WTC11 (cell line): ENCODE results near the gene SART1. TPM values are rescaled to one million over a fixed set of nuclear protein-coding genes. Genes with fewer than 3 reads are reported as not detected.

Experiments
- ATAC-seq: fragments of 200-7000 bp; cut with Tn5 transposase; 2 replicates; pipeline ENCODE4 v1.10.0; 2021; ENCODE audit warnings: mild to moderate bottlenecking, moderate library complexity
- CTCF ChIA-PET: fragments of 300-600 bp; sonication (Branson Sonifier 250); formaldehyde crosslinking; loops from one replicate; lab custom pipeline; 2021; ENCODE audit warnings: antibody characterized with exemption; lab: Charles Lee
- POLR2A ChIA-PET: fragments of 350-600 bp; sonication (Branson Sonifier 250); formaldehyde crosslinking; loops from one replicate; lab custom pipeline; 2021; ENCODE audit warnings: antibody characterized with exemption; lab: Charles Lee
- DNase-seq: peaks from one replicate; pipeline ENCODE4 v3.0.0; 2021; ENCODE audit warnings: low spot score
- H3K27ac Mint-ChIP-seq: 2 replicates; pipeline ENCODE4 v1.8.0; 2021; ENCODE audit warnings: mixed read lengths
- H3K27me3 Mint-ChIP-seq: 2 replicates; pipeline ENCODE4 v1.8.0; 2021; ENCODE audit warnings: low read depth, mild to moderate bottlenecking, moderate library complexity, mixed read lengths
- H3K36me3 Mint-ChIP-seq: 2 replicates; pipeline ENCODE4 v1.8.0; 2021; ENCODE audit warnings: mixed read lengths
- H3K4me1 Mint-ChIP-seq: 2 replicates; pipeline ENCODE4 v1.8.0; 2022; ENCODE audit warnings: mixed read lengths
- H3K4me3 Mint-ChIP-seq: 2 replicates; pipeline ENCODE4 v1.8.0; 2021; ENCODE audit warnings: mild to moderate bottlenecking, moderate library complexity, mixed read lengths
- H3K9me3 Mint-ChIP-seq: 2 replicates; pipeline ENCODE4 v1.8.0; 2021; ENCODE audit warnings: mixed read lengths
- CBFB ChIP-seq: sonication (generic); formaldehyde crosslinking; IDR thresholded peaks from 2 replicates; pipeline ENCODE4 v1.8.1; 2022; ENCODE audit warnings: mild to moderate bottlenecking, low read depth, missing genetic modification reagents
- E2F1 ChIP-seq: sonication (generic); formaldehyde crosslinking; IDR thresholded peaks from 2 replicates; pipeline ENCODE4 v1.8.0; 2022; ENCODE audit warnings: mild to moderate bottlenecking, missing genetic modification reagents
- E2F5 ChIP-seq: sonication (generic); formaldehyde crosslinking; IDR thresholded peaks from 2 replicates; pipeline ENCODE4 v1.8.1; 2022; ENCODE audit warnings: mild to moderate bottlenecking, moderate library complexity, missing genetic modification reagents
- ESRRA ChIP-seq: sonication (generic); formaldehyde crosslinking; IDR thresholded peaks from 2 replicates; pipeline ENCODE4 v1.8.1; 2022; ENCODE audit warnings: mild to moderate bottlenecking, missing genetic modification reagents, borderline replicate concordance
- FOXJ3 ChIP-seq: sonication (generic); formaldehyde crosslinking; IDR thresholded peaks from 2 replicates; pipeline ENCODE4 v1.9.0; 2021; ENCODE audit warnings: missing genetic modification reagents, mild to moderate bottlenecking, borderline replicate concordance
- GABPB1 ChIP-seq: sonication (generic); formaldehyde crosslinking; IDR thresholded peaks from 2 replicates; pipeline ENCODE4 v1.8.1; 2023; ENCODE audit warnings: mild to moderate bottlenecking, missing genetic modification reagents
- STAT6 ChIP-seq: sonication (generic); formaldehyde crosslinking; conservative IDR thresholded peaks from 2 replicates; pipeline ENCODE4 v1.8.1; 2023; ENCODE audit warnings: mild to moderate bottlenecking, low read depth, missing genetic modification reagents, moderate library complexity
- ZNF121 ChIP-seq: sonication (generic); formaldehyde crosslinking; IDR thresholded peaks from 2 replicates; pipeline ENCODE4 v1.8.0; 2023; ENCODE audit warnings: missing genetic modification reagents
- ZNF396 ChIP-seq: fragments of 250-450 bp; sonication (Bioruptor Pico); IDR thresholded peaks from 2 replicates; pipeline ENCODE4 v1.8.0; 2021; ENCODE audit warnings: mild to moderate bottlenecking, moderate library complexity, borderline replicate concordance
- total RNA-seq: library from RNA; stranded (reverse); gene quantifications from 3 replicates; pipeline ENCODE4 v1.2.3, GENCODE V29; 2021
- TF ChIP-seq, protein P1 (sequence below): sonication (generic); formaldehyde crosslinking; IDR thresholded peaks from 2 replicates; pipeline ENCODE4 v1.8.1; 2023; ENCODE audit warnings: mild to moderate bottlenecking, missing genetic modification reagents, borderline replicate concordance
- TF ChIP-seq, protein P2 (sequence below): sonication (generic); formaldehyde crosslinking; IDR thresholded peaks from 2 replicates; pipeline ENCODE4 v1.8.0; 2023; ENCODE audit warnings: missing genetic modification reagents, mild to moderate bottlenecking, borderline replicate concordance

Gene SART1
- total RNA-seq, 1 experiment from 2014 or later = 57.0 TPM

DNA sequence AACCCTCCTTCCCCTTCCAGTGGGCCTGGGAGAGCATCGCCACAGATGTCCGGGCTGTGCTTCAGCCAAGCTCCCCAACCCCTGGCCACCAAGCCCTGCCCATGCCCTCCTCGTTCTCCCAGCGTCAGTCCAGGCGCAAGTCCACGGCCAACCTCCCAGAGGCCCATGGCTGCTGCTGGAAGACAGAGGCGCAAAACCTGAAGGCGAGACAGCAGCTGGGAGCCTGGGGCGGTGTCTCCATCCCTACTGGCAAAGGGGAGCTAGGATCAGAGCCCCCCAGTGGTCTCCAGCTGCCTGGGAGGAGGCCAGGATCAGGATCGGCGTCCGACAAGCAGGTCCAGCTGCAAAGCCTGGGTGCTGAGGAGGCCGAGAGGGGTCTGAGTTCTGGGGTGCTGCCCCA lies 14.4 kb upstream of the SART1 start:
- H3K4me1 Mint-ChIP-seq = peaks cover 33% of the 10 kb centered on the region
- no peaks in the 10 kb centered on the region for H3K9me3 Mint-ChIP-seq
- DNase-seq (peak; percentile 35), ATAC-seq (peak; percentile 13)
- H3K27me3 Mint-ChIP-seq = no peaks in the 10 kb centered on the region; the same call in 1 of the 2 replicates
- H3K4me3 Mint-ChIP-seq = no peak overlapping the region; the same call in 1 of the 2 replicates
- H3K36me3 Mint-ChIP-seq = no peaks in the 10 kb centered on the region
- TF ChIP-seq, protein P1, sequence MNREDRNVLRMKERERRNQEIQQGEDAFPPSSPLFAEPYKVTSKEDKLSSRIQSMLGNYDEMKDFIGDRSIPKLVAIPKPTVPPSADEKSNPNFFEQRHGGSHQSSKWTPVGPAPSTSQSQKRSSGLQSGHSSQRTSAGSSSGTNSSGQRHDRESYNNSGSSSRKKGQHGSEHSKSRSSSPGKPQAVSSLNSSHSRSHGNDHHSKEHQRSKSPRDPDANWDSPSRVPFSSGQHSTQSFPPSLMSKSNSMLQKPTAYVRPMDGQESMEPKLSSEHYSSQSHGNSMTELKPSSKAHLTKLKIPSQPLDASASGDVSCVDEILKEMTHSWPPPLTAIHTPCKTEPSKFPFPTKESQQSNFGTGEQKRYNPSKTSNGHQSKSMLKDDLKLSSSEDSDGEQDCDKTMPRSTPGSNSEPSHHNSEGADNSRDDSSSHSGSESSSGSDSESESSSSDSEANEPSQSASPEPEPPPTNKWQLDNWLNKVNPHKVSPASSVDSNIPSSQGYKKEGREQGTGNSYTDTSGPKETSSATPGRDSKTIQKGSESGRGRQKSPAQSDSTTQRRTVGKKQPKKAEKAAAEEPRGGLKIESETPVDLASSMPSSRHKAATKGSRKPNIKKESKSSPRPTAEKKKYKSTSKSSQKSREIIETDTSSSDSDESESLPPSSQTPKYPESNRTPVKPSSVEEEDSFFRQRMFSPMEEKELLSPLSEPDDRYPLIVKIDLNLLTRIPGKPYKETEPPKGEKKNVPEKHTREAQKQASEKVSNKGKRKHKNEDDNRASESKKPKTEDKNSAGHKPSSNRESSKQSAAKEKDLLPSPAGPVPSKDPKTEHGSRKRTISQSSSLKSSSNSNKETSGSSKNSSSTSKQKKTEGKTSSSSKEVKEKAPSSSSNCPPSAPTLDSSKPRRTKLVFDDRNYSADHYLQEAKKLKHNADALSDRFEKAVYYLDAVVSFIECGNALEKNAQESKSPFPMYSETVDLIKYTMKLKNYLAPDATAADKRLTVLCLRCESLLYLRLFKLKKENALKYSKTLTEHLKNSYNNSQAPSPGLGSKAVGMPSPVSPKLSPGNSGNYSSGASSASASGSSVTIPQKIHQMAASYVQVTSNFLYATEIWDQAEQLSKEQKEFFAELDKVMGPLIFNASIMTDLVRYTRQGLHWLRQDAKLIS = no peak
- TF ChIP-seq GABPB1 (no peak), E2F5 (CRISPR knock-in tag) (no peak), ESRRA (CRISPR knock-in tag) (no peak), ZNF396 (CRISPR knock-in tag) (no peak), STAT6 (CRISPR knock-in tag) (no peak), FOXJ3 (no peak), ZNF121 (CRISPR knock-in tag) (no peak), CBFB (no peak), E2F1 (CRISPR knock-in tag) (no peak)
- TF ChIP-seq, protein P2, sequence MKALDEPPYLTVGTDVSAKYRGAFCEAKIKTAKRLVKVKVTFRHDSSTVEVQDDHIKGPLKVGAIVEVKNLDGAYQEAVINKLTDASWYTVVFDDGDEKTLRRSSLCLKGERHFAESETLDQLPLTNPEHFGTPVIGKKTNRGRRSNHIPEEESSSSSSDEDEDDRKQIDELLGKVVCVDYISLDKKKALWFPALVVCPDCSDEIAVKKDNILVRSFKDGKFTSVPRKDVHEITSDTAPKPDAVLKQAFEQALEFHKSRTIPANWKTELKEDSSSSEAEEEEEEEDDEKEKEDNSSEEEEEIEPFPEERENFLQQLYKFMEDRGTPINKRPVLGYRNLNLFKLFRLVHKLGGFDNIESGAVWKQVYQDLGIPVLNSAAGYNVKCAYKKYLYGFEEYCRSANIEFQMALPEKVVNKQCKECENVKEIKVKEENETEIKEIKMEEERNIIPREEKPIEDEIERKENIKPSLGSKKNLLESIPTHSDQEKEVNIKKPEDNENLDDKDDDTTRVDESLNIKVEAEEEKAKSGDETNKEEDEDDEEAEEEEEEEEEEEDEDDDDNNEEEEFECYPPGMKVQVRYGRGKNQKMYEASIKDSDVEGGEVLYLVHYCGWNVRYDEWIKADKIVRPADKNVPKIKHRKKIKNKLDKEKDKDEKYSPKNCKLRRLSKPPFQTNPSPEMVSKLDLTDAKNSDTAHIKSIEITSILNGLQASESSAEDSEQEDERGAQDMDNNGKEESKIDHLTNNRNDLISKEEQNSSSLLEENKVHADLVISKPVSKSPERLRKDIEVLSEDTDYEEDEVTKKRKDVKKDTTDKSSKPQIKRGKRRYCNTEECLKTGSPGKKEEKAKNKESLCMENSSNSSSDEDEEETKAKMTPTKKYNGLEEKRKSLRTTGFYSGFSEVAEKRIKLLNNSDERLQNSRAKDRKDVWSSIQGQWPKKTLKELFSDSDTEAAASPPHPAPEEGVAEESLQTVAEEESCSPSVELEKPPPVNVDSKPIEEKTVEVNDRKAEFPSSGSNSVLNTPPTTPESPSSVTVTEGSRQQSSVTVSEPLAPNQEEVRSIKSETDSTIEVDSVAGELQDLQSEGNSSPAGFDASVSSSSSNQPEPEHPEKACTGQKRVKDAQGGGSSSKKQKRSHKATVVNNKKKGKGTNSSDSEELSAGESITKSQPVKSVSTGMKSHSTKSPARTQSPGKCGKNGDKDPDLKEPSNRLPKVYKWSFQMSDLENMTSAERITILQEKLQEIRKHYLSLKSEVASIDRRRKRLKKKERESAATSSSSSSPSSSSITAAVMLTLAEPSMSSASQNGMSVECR (CRISPR knock-in tag) = no peak
- POLR2A ChIA-PET = interaction anchor here (0.7 to 1.0 kb wide), 2 partner anchors 31 to 47 kb away, joined by 3 read pairs; partner anchors contain the start of gene FOSL1
- H3K27ac Mint-ChIP-seq = peak overlapping the region; percentile 93
- CTCF ChIA-PET = interaction anchor here (0.5 to 3.9 kb wide), 10 partner anchors 9 to 168 kb away, joined by 3 to 29 read pairs (median 5); partner anchors contain the start of genes AP5B1, C11orf68 and FIBP
